ENCODE results near the gene TIMM13. TPM values are rescaled to one million over a fixed set of nuclear protein-coding genes. Genes with fewer than 3 reads are reported as not detected.

TIMM13 gene
- total RNA-seq, 1 experiment from 2014 or later = 129 TPM

DNA sequence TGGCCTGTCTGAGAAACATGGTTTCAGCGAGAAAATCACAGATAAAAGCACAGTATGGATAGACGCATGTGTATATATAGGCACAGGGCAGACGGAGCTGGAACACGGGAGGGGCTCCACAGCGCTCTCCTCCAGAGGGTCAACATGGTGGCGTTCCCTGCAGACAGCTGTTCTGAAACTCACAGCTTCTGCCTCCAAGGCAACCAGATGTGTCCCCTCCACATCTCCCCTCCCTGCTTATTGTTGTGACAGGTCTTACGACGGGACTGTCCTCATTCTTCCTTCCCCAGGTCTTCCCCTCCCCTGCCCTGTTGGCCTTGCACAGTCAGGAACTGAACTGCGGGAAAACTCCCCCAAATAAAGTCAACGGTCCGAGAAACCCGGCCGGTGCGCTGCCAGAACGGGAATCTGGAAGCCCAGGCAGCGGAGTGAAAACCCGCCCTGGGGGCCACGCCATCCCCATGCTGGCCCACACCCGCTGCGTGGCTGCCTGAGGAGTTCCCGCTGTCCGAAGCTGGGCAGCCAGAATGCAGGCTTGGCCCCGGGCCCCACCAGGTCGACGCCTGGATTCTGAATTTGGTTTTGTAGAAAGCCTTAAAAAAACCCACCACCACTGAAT, 2.6 kb upstream of the TIMM13 start:
- POLR2A ChIA-PET (ENCODE audit: unreplicated experiment) = no interaction called here
- ATAC-seq = no peak
- H4K20me1 ChIP-seq (ENCODE audit: low read length) = no peaks in the 10 kb centered on the region

DNA sequence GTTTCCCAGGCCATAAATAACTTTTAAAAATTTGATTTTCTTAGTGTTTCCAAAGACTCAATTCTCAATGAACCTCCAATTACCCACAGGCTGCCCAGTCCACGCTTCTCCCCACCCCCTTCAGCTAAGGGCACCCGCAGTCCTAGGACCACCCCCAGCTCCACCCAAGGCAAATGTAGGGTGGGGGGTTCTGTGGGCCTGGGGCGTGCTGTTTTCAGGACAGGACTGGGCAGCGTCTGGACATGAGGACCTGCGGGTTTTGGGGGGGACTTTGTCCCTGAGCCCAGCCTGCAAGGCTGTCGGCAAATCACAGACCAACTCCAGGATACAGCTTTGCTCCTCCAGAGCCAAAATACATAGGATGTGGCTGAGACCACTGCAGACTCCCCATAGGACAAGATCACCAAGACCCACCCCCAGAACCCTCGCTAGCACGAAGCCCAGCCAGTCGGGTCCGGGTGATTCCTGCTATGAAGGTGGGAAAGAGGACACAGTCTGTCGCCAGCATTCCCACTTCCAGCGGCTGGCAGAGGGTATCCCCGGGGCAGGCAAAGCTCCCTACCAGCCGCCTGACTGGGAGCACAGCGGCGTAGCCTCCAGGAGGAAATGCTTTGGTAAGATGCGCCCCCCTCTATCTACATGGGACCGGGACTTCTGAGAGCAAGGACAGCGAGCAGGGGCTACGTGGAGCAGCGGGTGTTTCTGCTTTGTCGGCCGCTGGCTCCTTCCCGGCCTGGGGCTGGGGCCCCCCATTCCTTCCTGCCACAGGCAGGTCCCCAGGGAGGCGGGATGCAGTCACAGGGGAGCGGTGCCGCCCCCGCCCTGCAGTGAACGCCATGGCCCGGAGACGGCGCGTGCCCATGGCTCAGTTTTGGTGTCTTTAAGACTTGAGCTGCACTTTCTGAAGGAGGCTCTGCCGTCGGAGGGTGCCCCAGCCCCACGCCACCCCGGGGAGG, 1.6 kb upstream of the TIMM13 start:
- no peak for DNase-seq
- Histone ChIP-seq H3K4me2 (ENCODE audit: low read length) (no peak overlapping the region), H3F3A (ENCODE audit: low read length, unreplicated experiment) (peaks cover 4% of the 10 kb centered on the region), H3K36me3 (ENCODE audit: low read depth, low read length) (peaks cover 11% of the 10 kb centered on the region; the same call in 1 of the 2 replicates), H3K9ac (ENCODE audit: low read length) (no peak overlapping the region), H3K79me2 (ENCODE audit: low read length) (peaks cover 30% of the 10 kb centered on the region), H3K9me3 (ENCODE audit: low read length) (no peaks in the 10 kb centered on the region), H3K27ac (ENCODE audit: low read length) (no peak overlapping the region), H3K4me1 (ENCODE audit: insufficient read depth, low read length) (peaks cover 12% of the 10 kb centered on the region; the same call in 1 of the 2 replicates), H4K20me1 (ENCODE audit: low read length) (no peaks in the 10 kb centered on the region), H3K27me3 (ENCODE audit: low read length) (no peaks in the 10 kb centered on the region), H2AFZ (ENCODE audit: low read length) (no peak overlapping the region), H3K9me2 (replicated peaks; ENCODE audit: low read length) (no peaks in the 10 kb centered on the region), H3K4me3 (ENCODE audit: low read length) (no peak overlapping the region)
- TF ChIP-seq, protein P1, sequence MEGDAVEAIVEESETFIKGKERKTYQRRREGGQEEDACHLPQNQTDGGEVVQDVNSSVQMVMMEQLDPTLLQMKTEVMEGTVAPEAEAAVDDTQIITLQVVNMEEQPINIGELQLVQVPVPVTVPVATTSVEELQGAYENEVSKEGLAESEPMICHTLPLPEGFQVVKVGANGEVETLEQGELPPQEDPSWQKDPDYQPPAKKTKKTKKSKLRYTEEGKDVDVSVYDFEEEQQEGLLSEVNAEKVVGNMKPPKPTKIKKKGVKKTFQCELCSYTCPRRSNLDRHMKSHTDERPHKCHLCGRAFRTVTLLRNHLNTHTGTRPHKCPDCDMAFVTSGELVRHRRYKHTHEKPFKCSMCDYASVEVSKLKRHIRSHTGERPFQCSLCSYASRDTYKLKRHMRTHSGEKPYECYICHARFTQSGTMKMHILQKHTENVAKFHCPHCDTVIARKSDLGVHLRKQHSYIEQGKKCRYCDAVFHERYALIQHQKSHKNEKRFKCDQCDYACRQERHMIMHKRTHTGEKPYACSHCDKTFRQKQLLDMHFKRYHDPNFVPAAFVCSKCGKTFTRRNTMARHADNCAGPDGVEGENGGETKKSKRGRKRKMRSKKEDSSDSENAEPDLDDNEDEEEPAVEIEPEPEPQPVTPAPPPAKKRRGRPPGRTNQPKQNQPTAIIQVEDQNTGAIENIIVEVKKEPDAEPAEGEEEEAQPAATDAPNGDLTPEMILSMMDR (conservative IDR thresholded peaks at IDR 0.05; ENCODE audit: low read depth, low read length) = no peak
- TF ChIP-seq EZH2 (IDR thresholded peaks at IDR 0.05; ENCODE audit: low read length, unreplicated experiment) = no peak
- no peak for TF ChIP-seq EZH2phosphoT487 (IDR thresholded peaks at IDR 0.05; ENCODE audit: borderline replicate concordance, low read length)
- BruUV-seq (replicated peaks) = no TSS peak
- ChIA-PET POLR2A (ENCODE audit: unreplicated experiment) (no interaction called here), CTCF (no interaction called here)
- ATAC-seq = no peak
- intact Hi-C loops (cut with micrococcal nuclease) = no loop called here

More for the DNA sequence above, 2.6 kb upstream of the TIMM13 start:
- Histone ChIP-seq H3K4me2 (ENCODE audit: low read length) (no peak overlapping the region), H3K4me1 (ENCODE audit: insufficient read depth, low read length) (peaks cover 12% of the 10 kb centered on the region; the same call in 1 of the 2 replicates), H3K79me2 (ENCODE audit: low read length) (peaks cover 23% of the 10 kb centered on the region), H3K27ac (ENCODE audit: low read length) (no peak overlapping the region), H2AFZ (ENCODE audit: low read length) (no peak overlapping the region), H3K4me3 (ENCODE audit: low read length) (no peak overlapping the region), H3K36me3 (ENCODE audit: low read depth, low read length) (peaks cover 14% of the 10 kb centered on the region; the same call in 1 of the 2 replicates), H3F3A (ENCODE audit: low read length, unreplicated experiment) (peaks cover 4% of the 10 kb centered on the region), H3K9me2 (replicated peaks; ENCODE audit: low read length) (no peaks in the 10 kb centered on the region), H3K27me3 (ENCODE audit: low read length) (no peaks in the 10 kb centered on the region), H3K9ac (ENCODE audit: low read length) (no peak overlapping the region), H3K9me3 (ENCODE audit: low read length) (no peaks in the 10 kb centered on the region)
- no peak for DNase-seq
- BruUV-seq (replicated peaks) = no TSS peak
- TF ChIP-seq EZH2phosphoT487 (IDR thresholded peaks at IDR 0.05; ENCODE audit: borderline replicate concordance, low read length) = no peak
- TF ChIP-seq, protein P1 (conservative IDR thresholded peaks at IDR 0.05; ENCODE audit: low read depth, low read length) = no peak
- TF ChIP-seq EZH2 (IDR thresholded peaks at IDR 0.05; ENCODE audit: low read length, unreplicated experiment) = no peak
- CTCF ChIA-PET = no interaction called here
- intact Hi-C loops (cut with micrococcal nuclease) = no loop called here

All from PC-3 (cell line).